Nephron (organoid): ENCODE results near the gene LRRC10B.

ENCODE experiments used
- H3K27ac Mint-ChIP-seq, 3 experiments: 2 replicates each; pipeline ENCODE4 v1.8.0; 2020; ENCODE audit warnings: mixed read lengths in 3 of 3, mild to moderate bottlenecking in 2 of 3, moderate library complexity in 1 of 3
- H3K27me3 Mint-ChIP-seq: 2 replicates; pipeline ENCODE4 v1.8.0; 2021; ENCODE audit warnings: low read depth, mild to moderate bottlenecking, moderate library complexity, mixed read lengths
- H3K36me3 Mint-ChIP-seq: 2 replicates; pipeline ENCODE4 v1.8.0; 2020; ENCODE audit warnings: low read depth, mixed read lengths
- H3K4me1 Mint-ChIP-seq: 2 replicates; pipeline ENCODE4 v1.8.0; 2020; ENCODE audit warnings: mixed read lengths
- H3K4me3 Mint-ChIP-seq, 3 experiments: 2 replicates each; pipeline ENCODE4 v1.8.0; 2020; ENCODE audit warnings: mild to moderate bottlenecking in 3 of 3, mixed read lengths in 3 of 3, moderate library complexity in 2 of 3
- H3K9me3 Mint-ChIP-seq: 2 replicates; pipeline ENCODE4 v1.8.0; 2020; ENCODE audit warnings: mixed read lengths
- CTCF ChIP-seq, 3 experiments: fragments of 200-600 bp; sonication (generic); IDR thresholded peaks; one replicate each; pipeline ENCODE4 v1.5.0; 2021; ENCODE audit warnings: antibody characterized with exemption in 3 of 3; ENCODE audit not compliant: unreplicated experiment in 3 of 3

Gene LRRC10B

GRCh38 chr11:61550665-61551227, 42.2 kb downstream of the LRRC10B start:
- Mint-ChIP-seq H3K9me3 (no peaks in the 10 kb centered on the region), H3K27ac (no peak overlapping the region), H3K36me3 (no peaks in the 10 kb centered on the region), H3K4me3 (no peak overlapping the region), H3K27me3 (peaks cover 40% of the 10 kb centered on the region), H3K4me1 (peaks cover 48% of the 10 kb centered on the region)
- no peak for TF ChIP-seq CTCF (IDR thresholded peaks at IDR 0.05; ENCODE audit: unreplicated experiment in 3 of 3)

GRCh38 chr11:61551634-61552033, 43.1 kb downstream of the LRRC10B start:
- Mint-ChIP-seq H3K4me1 (peaks cover 54% of the 10 kb centered on the region), H3K4me3 (no peak overlapping the region), H3K27me3 (peaks cover 49% of the 10 kb centered on the region), H3K9me3 (no peaks in the 10 kb centered on the region), H3K27ac (no peak overlapping the region), H3K36me3 (no peaks in the 10 kb centered on the region)
- no peak for TF ChIP-seq CTCF (IDR thresholded peaks at IDR 0.05; ENCODE audit: unreplicated experiment in 3 of 3)

GRCh38 chr11:61552108-61552635, 43.6 kb downstream of the LRRC10B start:
- Mint-ChIP-seq H3K27me3 (peaks cover 55% of the 10 kb centered on the region), H3K4me1 (peaks cover 56% of the 10 kb centered on the region), H3K4me3 (peak overlapping the region in 1 of 3 experiments; percentile 50), H3K9me3 (no peaks in the 10 kb centered on the region), H3K27ac (peak overlapping the region in 2 of 3 experiments; percentile 0 to 1), H3K36me3 (no peaks in the 10 kb centered on the region)
- TF ChIP-seq CTCF (IDR thresholded peaks at IDR 0.05; ENCODE audit: unreplicated experiment in 3 of 3) = no peak

- H3K4me1 Mint-ChIP-seq = peaks cover 47% of the 10 kb centered on the region
- H3K27me3 Mint-ChIP-seq = peaks cover 61% of the 10 kb centered on the region
- H3K4me3 Mint-ChIP-seq = peak overlapping the region; percentile 35 to 53 (median 39)
- no peak for TF ChIP-seq CTCF (IDR thresholded peaks at IDR 0.05; ENCODE audit: unreplicated experiment in 3 of 3)
- no peaks in the 10 kb centered on the region for H3K36me3 Mint-ChIP-seq
- H3K27ac Mint-ChIP-seq = peak overlapping the region in 2 of 3 experiments; percentile 5 to 6
- no peaks in the 10 kb centered on the region for H3K9me3 Mint-ChIP-seq
Observed at GRCh38 chr11:61553373-61554171, 45.0 kb downstream of the LRRC10B start.

- Mint-ChIP-seq H3K36me3 (no peaks in the 10 kb centered on the region), H3K9me3 (no peaks in the 10 kb centered on the region), H3K27me3 (peaks cover 67% of the 10 kb centered on the region), H3K27ac (peak overlapping the region in 1 of 3 experiments; percentile 11), H3K4me3 (peak overlapping the region; percentile 22 to 57 (median 22)), H3K4me1 (peaks cover 41% of the 10 kb centered on the region)
- no peak for TF ChIP-seq CTCF (IDR thresholded peaks at IDR 0.05; ENCODE audit: unreplicated experiment in 3 of 3)
Observed at GRCh38 chr11:61554172-61554988, 45.8 kb downstream of the LRRC10B start.
